Superior temporal gyrus (tissue), 1 donor: ENCODE data around the gene TCEANC.

Source experiments
- DNase-seq: peaks from one replicate; pipeline ENCODE4 v3.0.0-alpha.2; 2016; ENCODE audit errors: extremely low spot score

The TCEANC gene

GRCh38 chrX:13691841-13692371 is 39.0 kb downstream of the TCEANC start:
- DNase-seq: no peak

- no peak for DNase-seq
These were observed 39.9 kb downstream of the TCEANC start for GRCh38 chrX:13692771-13693231.

- DNase-seq: peak; percentile 26
These were observed 40.5 kb downstream of the TCEANC start for GRCh38 chrX:13693341-13693961.

- DNase-seq: no peak
These were observed 41.4 kb downstream of the TCEANC start for GRCh38 chrX:13694359-13694758.

GRCh38 chrX:13694983-13695382 is 42.0 kb downstream of the TCEANC start:
- no peak for DNase-seq

GRCh38 chrX:13695601-13696115 is 42.7 kb downstream of the TCEANC start:
- DNase-seq: no peak

- DNase-seq: no peak
These were observed 44.5 kb downstream of the TCEANC start for GRCh38 chrX:13697455-13697854.

- DNase-seq: no peak
These were observed 45.0 kb downstream of the TCEANC start for GRCh38 chrX:13697976-13698375.

- DNase-seq: no peak
These were observed 45.5 kb downstream of the TCEANC start for GRCh38 chrX:13698432-13698831.

- DNase-seq: no peak
These were observed 46.4 kb downstream of the TCEANC start for GRCh38 chrX:13699183-13699826.

- DNase-seq: no peak
These were observed 47.4 kb downstream of the TCEANC start for GRCh38 chrX:13700380-13700779.

- no peak for DNase-seq
These were observed 49.3 kb downstream of the TCEANC start for GRCh38 chrX:13702111-13702789.

- no peak for DNase-seq
These were observed 50.2 kb downstream of the TCEANC start for GRCh38 chrX:13703135-13703534.

GRCh38 chrX:13703589-13703988 is 50.6 kb downstream of the TCEANC start:
- no peak for DNase-seq

- DNase-seq: no peak
These were observed 58.2 kb downstream of the TCEANC start for GRCh38 chrX:13711141-13711540.
